ENCODE results near the gene C17orf67.

The C17orf67 gene

GRCh38 chr17:56807723-56808122 lies 26.0 kb downstream of the C17orf67 start:
- CTCF ChIA-PET, result interaction anchor here (0.9 kb wide), 1 partner anchor 12 kb away, joined by 4 read pairs; no protein-coding TSS in a partner anchor
- no peak for DNase-seq (ENCODE audit: extremely low spot score)
- POLR2A ChIA-PET, result no interaction called here
- TF ChIP-seq PKNOX1 (IDR thresholded peaks at IDR 0.05) (no peak), SP1 (IDR thresholded peaks at IDR 0.05) (no peak), FOXA1 (IDR thresholded peaks at IDR 0.05) (no peak), SUZ12 (IDR thresholded peaks at IDR 0.05) (no peak), FOXK2 (IDR thresholded peaks at IDR 0.05) (no peak), TARDBP (IDR thresholded peaks at IDR 0.05) (no peak), LEF1 (IDR thresholded peaks at IDR 0.05; ENCODE audit: borderline replicate concordance) (no peak), NFRKB (IDR thresholded peaks at IDR 0.05) (no peak), ELF4 (IDR thresholded peaks at IDR 0.05) (no peak), ZNF384 (IDR thresholded peaks at IDR 0.05) (no peak)

- ChIA-PET CTCF (interaction anchor here (0.6 to 0.9 kb wide), 2 partner anchors 13 kb away, joined by 3 to 4 read pairs; no protein-coding TSS in a partner anchor), POLR2A (no interaction called here)
- no peak for TF ChIP-seq FOXK2 (IDR thresholded peaks at IDR 0.05)
- no peak for TF ChIP-seq FOXA1 (IDR thresholded peaks at IDR 0.05)
- TF ChIP-seq ELF4 (IDR thresholded peaks at IDR 0.05), result no peak
- no peak for TF ChIP-seq CTBP1 (IDR thresholded peaks at IDR 0.05; ENCODE audit: borderline replicate concordance)
- no peak for TF ChIP-seq ARNT (IDR thresholded peaks at IDR 0.05)
- no peak for TF ChIP-seq NFRKB (IDR thresholded peaks at IDR 0.05)
- no peak for TF ChIP-seq SP1 (IDR thresholded peaks at IDR 0.05)
- TF ChIP-seq LEF1 (IDR thresholded peaks at IDR 0.05; ENCODE audit: borderline replicate concordance), result no peak
- no peak for TF ChIP-seq FOXM1 (IDR thresholded peaks at IDR 0.05; ENCODE audit: borderline replicate concordance)
- TF ChIP-seq ZNF384 (IDR thresholded peaks at IDR 0.05), result no peak
- TF ChIP-seq SUZ12 (IDR thresholded peaks at IDR 0.05), result no peak
- no peak for TF ChIP-seq PKNOX1 (IDR thresholded peaks at IDR 0.05)
- TF ChIP-seq TARDBP (IDR thresholded peaks at IDR 0.05), result no peak
- TF ChIP-seq L3MBTL2 (conservative IDR thresholded peaks at IDR 0.05), result no peak
- TF ChIP-seq HDGF (IDR thresholded peaks at IDR 0.05; ENCODE audit: borderline replicate concordance), result no peak
- no peak for TF ChIP-seq BHLHE40 (IDR thresholded peaks at IDR 0.05; ENCODE audit: borderline replicate concordance)
- no peak for DNase-seq (ENCODE audit: extremely low spot score)
Measured at GRCh38 chr17:56806949-56807348, 26.8 kb downstream of the C17orf67 start.

GRCh38 chr17:56804454-56804853 lies 29.3 kb downstream of the C17orf67 start:
- no peak for DNase-seq (ENCODE audit: extremely low spot score)
- POLR2A ChIA-PET, result interaction anchor here (1.0 kb wide), 1 partner anchor 110 kb away, joined by 3 read pairs; no protein-coding TSS in a partner anchor
- CTCF ChIA-PET, result no interaction called here
- no peak for TF ChIP-seq TARDBP (IDR thresholded peaks at IDR 0.05)
- no peak for TF ChIP-seq BHLHE40 (IDR thresholded peaks at IDR 0.05; ENCODE audit: borderline replicate concordance)
- TF ChIP-seq HDGF (IDR thresholded peaks at IDR 0.05; ENCODE audit: borderline replicate concordance), result no peak
- TF ChIP-seq SUZ12 (IDR thresholded peaks at IDR 0.05), result no peak
- TF ChIP-seq CTBP1 (IDR thresholded peaks at IDR 0.05; ENCODE audit: borderline replicate concordance), result no peak

- POLR2A ChIA-PET, result no interaction called here
- CTCF ChIA-PET, result interaction anchor here (1.1 kb wide), 1 partner anchor 17 kb away, joined by 4 read pairs; no protein-coding TSS in a partner anchor
- no peak for TF ChIP-seq HDGF (IDR thresholded peaks at IDR 0.05; ENCODE audit: borderline replicate concordance)
- TF ChIP-seq FOXA1 (IDR thresholded peaks at IDR 0.05), result no peak
- TF ChIP-seq ARNT (IDR thresholded peaks at IDR 0.05), result no peak
- TF ChIP-seq BHLHE40 (IDR thresholded peaks at IDR 0.05; ENCODE audit: borderline replicate concordance), result no peak
- TF ChIP-seq SUZ12 (IDR thresholded peaks at IDR 0.05), result no peak
- no peak for TF ChIP-seq ELF4 (IDR thresholded peaks at IDR 0.05)
- no peak for TF ChIP-seq NFRKB (IDR thresholded peaks at IDR 0.05)
- TF ChIP-seq CTBP1 (IDR thresholded peaks at IDR 0.05; ENCODE audit: borderline replicate concordance), result no peak
- TF ChIP-seq SP1 (IDR thresholded peaks at IDR 0.05), result no peak
- TF ChIP-seq LEF1 (IDR thresholded peaks at IDR 0.05; ENCODE audit: borderline replicate concordance), result no peak
- TF ChIP-seq PKNOX1 (IDR thresholded peaks at IDR 0.05), result no peak
- no peak for TF ChIP-seq TARDBP (IDR thresholded peaks at IDR 0.05)
- TF ChIP-seq FOXK2 (IDR thresholded peaks at IDR 0.05), result no peak
- TF ChIP-seq ZNF384 (IDR thresholded peaks at IDR 0.05), result no peak
- DNase-seq (ENCODE audit: extremely low spot score), result no peak
Measured at GRCh38 chr17:56803071-56803470, 30.6 kb downstream of the C17orf67 start.

GRCh38 chr17:56801459-56802178 lies 32.1 kb downstream of the C17orf67 start:
- ChIA-PET POLR2A (no interaction called here), CTCF (no interaction called here)
- TF ChIP-seq PKNOX1 (IDR thresholded peaks at IDR 0.05) (no peak), FOXA1 (IDR thresholded peaks at IDR 0.05) (no peak), HDGF (IDR thresholded peaks at IDR 0.05; ENCODE audit: borderline replicate concordance) (no peak), CTBP1 (IDR thresholded peaks at IDR 0.05; ENCODE audit: borderline replicate concordance) (no peak)
- no peak for DNase-seq (ENCODE audit: extremely low spot score)

- CTCF ChIA-PET, result interaction anchor here (0.6 kb wide), 2 partner anchors 18 to 1729 kb away, joined by 3 to 4 read pairs; no protein-coding TSS in a partner anchor
- POLR2A ChIA-PET, result interaction anchor here (0.7 kb wide), 1 partner anchor 108 kb away, joined by 3 read pairs; no protein-coding TSS in a partner anchor
- TF ChIP-seq ZNF384 (IDR thresholded peaks at IDR 0.05) (no peak), BHLHE40 (IDR thresholded peaks at IDR 0.05; ENCODE audit: borderline replicate concordance) (no peak), NFRKB (IDR thresholded peaks at IDR 0.05) (no peak), SP1 (IDR thresholded peaks at IDR 0.05) (no peak), ELF4 (IDR thresholded peaks at IDR 0.05) (no peak), FOXK2 (IDR thresholded peaks at IDR 0.05) (no peak), PKNOX1 (IDR thresholded peaks at IDR 0.05) (no peak), FOXA1 (IDR thresholded peaks at IDR 0.05) (no peak), HDGF (IDR thresholded peaks at IDR 0.05; ENCODE audit: borderline replicate concordance) (no peak), ARNT (IDR thresholded peaks at IDR 0.05) (no peak), LEF1 (IDR thresholded peaks at IDR 0.05; ENCODE audit: borderline replicate concordance) (no peak), CTBP1 (IDR thresholded peaks at IDR 0.05; ENCODE audit: borderline replicate concordance) (no peak), SUZ12 (IDR thresholded peaks at IDR 0.05) (no peak), FOXM1 (IDR thresholded peaks at IDR 0.05; ENCODE audit: borderline replicate concordance) (no peak), TARDBP (IDR thresholded peaks at IDR 0.05) (no peak), L3MBTL2 (conservative IDR thresholded peaks at IDR 0.05) (no peak)
- no peak for DNase-seq (ENCODE audit: extremely low spot score)
Measured at GRCh38 chr17:56798916-56799315, 34.8 kb downstream of the C17orf67 start.

All from HEK293T (cell line).